Dermis microvascular lymphatic vessel endothelial cell (primary cell): ENCODE data around the gene PRDX1. TPM values are rescaled to one million over a fixed set of nuclear protein-coding genes. Genes with fewer than 3 reads are reported as not detected.

Experiments
- DNase-seq, 2 donors: peaks; one replicate each; pipeline versions ENCODE4 v3.0.0 to v3.0.0-alpha.2; 2010; ENCODE audit warnings: low read depth in 2 of 2
- total RNA-seq: library from RNA; depleted of rRNA; stranded (reverse); fragments of >200 nt; gene quantifications from 2 replicates; pipeline ENCODE4 v1.2.1, GENCODE V29; 2014

The PRDX1 gene
- total RNA-seq, 1 donor from 2014 or later: 802 TPM

- DNase-seq: no peak
Observed at GRCh38 chr1:45465277-45465676, 56.4 kb downstream of the PRDX1 start.

Other genes with a start within 250 kb of the PRDX1 start
- gene HPDL, start 195.0 kb downstream of the PRDX1 start, total RNA-seq: 1.6 and 1.7 TPM in 2 replicates
- gene TOE1, start 181.7 kb downstream of the PRDX1 start, total RNA-seq: 15.1 and 18.2 TPM in 2 replicates
- gene MUTYH, start 181.4 kb downstream of the PRDX1 start, total RNA-seq: 8.2 and 9.9 TPM in 2 replicates
- 4.2 and 5.9 TPM in 2 replicates for gene TESK2, start 30.7 kb downstream of the PRDX1 start, total RNA-seq
- gene CCDC163, start 21.8 kb downstream of the PRDX1 start, total RNA-seq: 0.25 and 0.64 TPM in 2 replicates
- gene MMACHC, start 21.6 kb downstream of the PRDX1 start, total RNA-seq: 1.2 and 1.3 TPM in 2 replicates
- gene AKR1A1, start 28.9 kb upstream of the PRDX1 start, total RNA-seq: 185 and 277 TPM in 2 replicates
- 64.9 and 69.4 TPM in 2 replicates for gene NASP, start 62.2 kb upstream of the PRDX1 start, total RNA-seq
- gene CCDC17, start 102.2 kb upstream of the PRDX1 start, total RNA-seq: 0.51 and 1.0 TPM in 2 replicates
- gene GPBP1L1, start 164.6 kb upstream of the PRDX1 start, total RNA-seq: 74.6 and 80.0 TPM in 2 replicates
- gene TMEM69, start 166.3 kb upstream of the PRDX1 start, total RNA-seq: 10.3 and 16.9 TPM in 2 replicates
- 4.1 and 5.3 TPM in 2 replicates for gene IPP, start 228.8 kb upstream of the PRDX1 start, total RNA-seq